Measurements from ENCODE around the gene JMJD8. TPM values are rescaled to one million over a fixed set of nuclear protein-coding genes. Genes with fewer than 3 reads are reported as not detected.

JMJD8 gene
- total and polyA plus RNA-seq, 9 of the 15 experiments (the other 6 are each of a cell fraction or from before 2014, with no cell fraction given): 1.2 to 50.6 (median 29.3) TPM

- no peak for TF ChIP-seq POLR3A (IDR thresholded peaks at IDR 0.05; ENCODE audit: borderline replicate concordance, extremely low read depth, insufficient read depth, insufficient read length)
- no peak for TF ChIP-seq ZNF311 (CRISPR knock-in tag; IDR thresholded peaks at IDR 0.05)
- TF ChIP-seq CSDE1 (IDR thresholded peaks at IDR 0.05): no peak
- TF ChIP-seq PPARD (CRISPR knock-in tag; IDR thresholded peaks at IDR 0.05): no peak
- TF ChIP-seq ASH1L (IDR thresholded peaks at IDR 0.05; ENCODE audit: borderline replicate concordance, low read depth, partially characterized antibody): no peak
- no peak for TF ChIP-seq MEIS2 (IDR thresholded peaks at IDR 0.05; ENCODE audit: partially characterized antibody)
- no peak for TF ChIP-seq TGIF2 (CRISPR knock-in tag; IDR thresholded peaks at IDR 0.05)
- no peak for TF ChIP-seq PHB2 (IDR thresholded peaks at IDR 0.05; ENCODE audit: low read depth)
- no peak for TF ChIP-seq CREB3 (tag; conservative IDR thresholded peaks at IDR 0.05; ENCODE audit: low read depth)
- 0 out of 2 replicates have a peak, but pooled peaks have one; percentile 37 for TF ChIP-seq ZBTB7A (IDR thresholded peaks at IDR 0.05; ENCODE audit: borderline replicate concordance, control insufficient read depth, low read depth, low read length)
- no peak for TF ChIP-seq ZNF212 (CRISPR knock-in tag; IDR thresholded peaks at IDR 0.05)
- TF ChIP-seq MBD2 (IDR thresholded peaks at IDR 0.05; ENCODE audit: borderline replicate concordance, low read depth): no peak
- TF ChIP-seq KDM4B (IDR thresholded peaks at IDR 0.05; ENCODE audit: borderline replicate concordance in 2 of 2, low read depth in 1 of 2): no peak
- no peak for TF ChIP-seq ETS1 (conservative IDR thresholded peaks at IDR 0.05; ENCODE audit: control insufficient read depth, low read depth, low read length)
- TF ChIP-seq ETV6 (IDR thresholded peaks at IDR 0.05; ENCODE audit: borderline replicate concordance in 1 of 2, low read depth in 2 of 2, low read length in 1 of 2): no peak
- no peak for TF ChIP-seq ETV6 (CRISPR knock-in tag; IDR thresholded peaks at IDR 0.05; ENCODE audit: borderline replicate concordance)
- TF ChIP-seq MEF2A (IDR thresholded peaks at IDR 0.05; ENCODE audit: control insufficient read depth, low read depth, low read length): no peak
- TF ChIP-seq ZNF717 (CRISPR knock-in tag; IDR thresholded peaks at IDR 0.05): no peak
- TF ChIP-seq FOXK1 (CRISPR knock-in tag; IDR thresholded peaks at IDR 0.05; ENCODE audit: borderline replicate concordance): no peak
- TF ChIP-seq PYGO2 (tag; IDR thresholded peaks at IDR 0.05): no peak
- TF ChIP-seq SP1 (CRISPR knock-in tag; IDR thresholded peaks at IDR 0.05): no peak
- no peak for TF ChIP-seq ZNF398 (CRISPR knock-in tag; IDR thresholded peaks at IDR 0.05)
- no peak for TF ChIP-seq ARNT (IDR thresholded peaks at IDR 0.05)
- no peak for TF ChIP-seq FIP1L1 (IDR thresholded peaks at IDR 0.05; ENCODE audit: low read depth, low read length, poor library complexity, severe bottlenecking)
- no peak for TF ChIP-seq KLF13 (tag; IDR thresholded peaks at IDR 0.05; ENCODE audit: borderline replicate concordance, low read depth)
Observed at GRCh38 chr16:722835-723633, 38.9 kb upstream of the JMJD8 start (continued).

All from K562 (cell line).